ENCODE results near the gene SMURF1.
"Not testable (repeated sequence)": the region's sequence is repeated elsewhere in the genome, so short reads cannot be mapped to it uniquely, and the experiment has no call there.

The SMURF1 gene

DNA sequence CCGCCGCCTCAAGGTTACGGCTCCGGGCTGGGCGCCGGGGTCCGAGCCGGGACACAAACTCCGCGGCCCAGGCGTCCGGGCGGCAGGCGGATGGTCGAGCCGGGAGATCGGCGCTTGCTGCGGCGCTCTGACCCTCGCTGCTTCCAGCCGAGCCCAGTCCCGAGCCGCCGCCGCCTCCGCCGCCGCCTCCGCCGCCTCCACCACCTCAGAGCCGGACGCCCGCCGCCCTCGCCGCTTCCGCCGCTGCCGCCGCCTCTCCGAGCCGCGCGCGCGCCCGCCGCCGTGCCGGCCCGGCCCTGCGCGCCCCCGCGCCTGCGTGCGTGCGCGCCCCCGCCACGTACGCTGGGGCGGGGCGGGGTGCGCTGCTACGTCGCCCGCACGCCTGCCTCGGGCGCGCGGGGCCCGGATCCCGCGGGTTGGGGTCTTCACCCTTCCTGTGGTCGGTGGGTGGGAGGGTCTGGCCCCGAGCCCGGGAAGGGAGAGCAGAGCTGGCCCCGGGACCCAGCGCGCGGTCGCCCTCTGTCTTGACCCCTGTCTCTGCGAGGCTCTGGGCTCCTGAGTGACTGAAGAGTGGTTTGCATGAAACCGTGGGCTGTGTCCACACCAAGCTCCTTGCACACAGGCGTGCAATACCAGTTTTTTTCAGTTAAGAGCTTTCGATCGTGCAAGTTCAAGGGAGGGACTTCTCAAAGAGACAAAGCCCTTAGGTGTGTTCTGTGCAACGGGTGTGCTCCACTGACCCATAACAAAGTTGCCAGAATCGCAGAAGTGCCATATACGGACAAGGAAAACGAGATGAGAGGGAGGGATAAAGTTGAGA is at the start of gene SMURF1:
TSS of gene SMURF1 (minus strand) at position 256 of the 820 bp plus-strand sequence. CDS start 328 bp downstream, outside the sequence.
- DNase-seq, result peak; percentile 42

DNA sequence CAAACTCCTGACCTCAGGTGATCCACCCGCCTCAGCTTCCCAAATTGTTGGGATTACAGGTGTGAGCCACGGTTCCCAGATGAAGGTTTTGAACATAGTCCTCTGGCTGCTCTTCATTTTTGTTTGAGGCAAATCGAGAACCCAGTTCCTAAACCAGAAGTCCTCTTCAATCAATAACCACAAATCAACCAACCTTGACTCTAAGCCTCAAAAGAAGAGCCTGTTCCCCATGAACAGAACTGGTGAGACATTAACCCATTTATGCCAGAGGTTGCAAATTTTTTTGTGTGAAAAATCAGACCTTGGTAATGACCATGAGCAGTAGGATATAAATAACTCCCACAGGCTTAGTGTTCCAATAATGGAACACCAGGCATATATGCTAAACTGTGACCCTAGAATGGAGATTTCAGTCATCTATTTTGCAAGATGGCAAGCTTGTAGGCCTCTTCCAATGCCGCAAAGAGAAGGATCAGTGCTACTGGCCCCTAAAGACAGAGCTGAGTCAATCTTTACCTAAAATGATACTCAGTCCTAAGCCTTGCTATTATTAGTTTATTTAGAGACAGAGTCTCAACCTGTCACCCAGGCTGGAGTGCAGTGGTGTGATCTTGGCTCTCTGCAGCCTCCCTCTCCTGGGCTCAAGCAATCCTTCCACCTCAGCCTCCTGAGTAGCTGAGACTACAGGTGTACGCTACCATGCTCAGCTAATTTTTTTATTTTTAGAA is 48.1 kb upstream of the SMURF1 start:
- no peak for DNase-seq

DNA sequence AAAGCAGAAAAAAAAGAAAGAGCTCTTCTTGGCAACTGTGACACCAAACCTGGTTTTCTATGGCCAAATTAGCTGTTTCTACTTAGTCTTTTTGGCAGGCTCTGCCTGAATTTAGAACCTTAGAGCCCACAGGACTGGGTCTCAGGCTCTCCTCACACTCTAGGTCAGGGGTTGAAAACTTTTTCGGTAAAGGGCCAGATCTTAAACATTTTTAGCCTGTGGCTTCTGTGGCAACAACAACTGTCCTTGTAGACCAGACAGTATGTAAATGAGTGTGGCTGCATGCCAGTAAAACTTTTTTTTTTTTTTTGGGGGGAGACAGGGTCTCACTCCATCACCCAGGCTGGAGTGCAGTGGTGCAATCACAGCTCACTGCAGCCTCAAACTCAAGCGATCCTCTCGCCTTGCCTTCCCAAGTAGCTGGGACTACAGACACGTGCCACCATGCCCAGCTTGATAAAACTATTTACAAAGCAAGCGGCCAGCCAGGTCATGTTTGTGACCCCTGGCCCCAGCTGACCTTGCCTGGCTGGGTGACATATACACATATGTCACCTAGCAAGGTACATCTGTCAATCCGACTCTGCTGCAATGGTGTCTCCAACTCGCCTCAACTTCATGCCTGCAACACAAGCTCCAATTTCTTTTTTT is 46.6 kb upstream of the SMURF1 start:
- DNase-seq, result no peak

DNA sequence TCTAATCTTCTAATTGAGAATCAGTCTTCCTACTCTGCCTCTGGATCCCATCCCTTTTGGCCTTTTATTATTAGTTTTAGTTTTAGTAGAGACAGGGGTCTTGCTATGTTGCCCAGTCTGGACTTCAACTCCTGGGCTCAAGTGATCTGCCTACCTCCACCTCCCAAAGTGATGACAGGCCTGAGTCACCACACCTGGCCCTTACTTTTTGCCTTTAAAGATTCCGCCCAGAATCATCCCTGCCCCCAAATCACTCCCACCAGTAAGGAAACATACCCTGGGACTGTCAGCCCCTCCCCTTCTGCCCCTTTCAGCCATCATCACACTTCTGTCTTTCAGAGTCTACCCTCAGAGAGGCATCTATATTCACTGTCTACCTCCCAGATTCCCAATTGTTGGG is 45.3 kb upstream of the SMURF1 start:
- no peak for DNase-seq

DNA sequence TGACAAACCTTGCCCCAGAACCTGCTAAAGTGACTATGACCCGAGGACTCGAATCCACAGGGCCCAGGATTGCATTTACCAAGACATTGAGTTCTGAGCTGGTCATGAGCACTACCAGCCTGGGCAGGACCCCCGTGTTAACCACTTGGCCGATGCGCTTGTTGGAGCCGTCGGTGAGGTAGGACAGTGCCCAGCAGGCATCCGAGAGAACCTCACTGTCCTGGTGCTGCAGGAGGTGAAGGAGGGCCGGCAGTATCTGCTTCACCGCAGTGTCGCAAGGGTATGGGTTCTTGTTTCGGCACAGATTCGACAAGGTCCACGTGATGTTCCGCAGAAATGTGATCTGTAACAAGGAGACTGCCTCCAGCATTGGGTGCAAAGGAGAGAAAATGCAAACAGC is 44.3 kb upstream of the SMURF1 start:
- DNase-seq, result no peak

DNA sequence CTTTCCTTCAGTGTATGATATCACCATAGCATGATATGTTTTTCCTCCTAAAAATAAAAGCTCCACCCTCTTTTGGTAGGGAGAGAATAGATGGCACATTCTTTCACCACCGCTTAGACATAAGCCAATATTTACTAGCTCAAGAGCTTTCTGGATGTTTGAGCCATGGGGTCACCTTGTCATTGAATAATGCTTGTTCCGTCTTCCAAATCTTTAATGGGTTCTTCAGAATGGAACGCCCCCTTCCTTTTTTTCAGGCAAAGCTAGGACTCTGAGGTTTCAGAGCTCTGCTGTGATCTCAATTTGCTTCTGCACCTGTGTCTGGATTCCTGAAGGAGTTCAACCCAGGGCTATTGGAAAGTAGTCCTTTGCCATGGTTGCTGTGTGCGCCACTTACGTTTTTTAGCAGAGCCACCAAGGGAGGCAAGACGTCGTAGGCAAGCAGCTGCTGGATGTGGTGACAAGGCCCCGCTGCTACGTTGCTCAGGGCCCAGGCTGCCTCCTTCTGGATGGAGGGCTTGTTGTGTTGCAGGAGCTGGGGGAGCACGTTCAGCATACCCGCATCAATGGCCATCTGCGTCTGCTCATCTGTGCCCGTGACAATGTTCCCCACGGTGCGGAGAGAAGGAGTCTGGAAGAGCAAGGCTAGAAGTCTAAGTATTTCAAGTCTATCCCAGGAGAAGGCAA is 40.8 kb upstream of the SMURF1 start:
- DNase-seq, result no peak

DNA sequence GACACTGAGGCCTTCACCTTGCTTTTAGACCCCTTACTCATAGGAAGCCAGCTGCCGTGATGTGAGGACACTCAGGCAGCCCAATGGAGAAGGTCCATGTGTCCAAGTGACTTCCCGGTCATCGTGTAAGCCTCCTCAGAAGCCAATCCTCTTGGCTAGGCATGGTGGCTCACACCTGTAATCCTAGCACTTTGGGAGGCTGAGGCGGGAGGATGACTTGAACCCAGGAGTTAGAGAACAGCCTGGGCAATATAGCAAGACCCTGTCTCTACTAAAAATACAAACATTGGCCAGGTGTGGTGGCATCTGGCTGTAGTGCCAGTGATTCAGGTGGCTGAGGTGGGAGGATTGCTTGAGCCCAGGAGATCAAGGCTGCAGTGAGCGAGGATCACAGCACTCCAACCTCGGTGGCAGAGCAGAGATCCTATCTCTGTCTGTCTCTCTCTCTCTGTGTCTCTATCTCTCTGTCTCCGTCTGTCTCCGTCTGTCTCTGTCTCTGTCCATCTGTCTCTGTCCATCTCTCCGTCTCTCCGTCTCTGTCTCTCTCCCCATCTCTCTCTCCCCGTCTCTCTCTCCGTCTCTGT is 36.3 kb upstream of the SMURF1 start:
- DNase-seq, result no peak

DNA sequence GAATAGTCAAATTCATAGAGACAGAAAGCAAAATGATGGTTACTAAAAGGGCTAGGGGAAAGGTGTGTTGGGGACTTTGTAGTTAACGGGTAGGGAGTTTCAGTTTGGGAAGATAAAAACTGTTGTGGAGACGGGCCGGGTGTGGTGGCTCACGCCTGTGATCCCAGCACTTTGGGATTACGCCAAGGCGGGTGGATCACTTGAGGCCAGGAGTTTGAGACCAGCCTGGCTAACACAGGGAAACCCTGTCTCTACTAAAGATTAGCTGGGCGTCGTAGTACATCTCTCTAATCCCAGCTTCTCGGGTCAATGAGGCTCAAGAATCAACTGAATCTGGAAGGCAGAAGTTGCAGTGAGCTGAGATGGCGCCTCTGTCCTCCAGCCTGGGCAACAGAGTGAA is 33.3 kb upstream of the SMURF1 start:
- DNase-seq, result no peak

DNA sequence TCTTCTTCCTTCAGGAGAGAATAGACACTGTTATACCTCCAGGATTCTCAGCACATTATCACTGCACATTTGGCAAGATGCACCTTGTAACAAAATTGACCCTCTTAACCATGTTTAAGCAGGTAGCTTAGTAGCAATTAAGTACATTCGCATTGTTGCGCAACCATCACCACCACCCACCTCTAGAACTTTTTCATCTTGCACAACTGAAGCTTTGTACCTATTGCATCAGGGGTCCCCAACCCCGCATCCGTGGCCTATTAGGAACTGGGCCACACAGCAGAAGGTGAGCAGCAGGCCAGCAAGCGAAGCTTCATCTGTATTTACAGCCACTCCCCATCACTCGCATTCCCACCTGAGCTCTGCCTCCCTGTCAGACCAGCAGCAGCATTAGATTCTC is 29.9 kb upstream of the SMURF1 start:
- no peak for DNase-seq

DNA sequence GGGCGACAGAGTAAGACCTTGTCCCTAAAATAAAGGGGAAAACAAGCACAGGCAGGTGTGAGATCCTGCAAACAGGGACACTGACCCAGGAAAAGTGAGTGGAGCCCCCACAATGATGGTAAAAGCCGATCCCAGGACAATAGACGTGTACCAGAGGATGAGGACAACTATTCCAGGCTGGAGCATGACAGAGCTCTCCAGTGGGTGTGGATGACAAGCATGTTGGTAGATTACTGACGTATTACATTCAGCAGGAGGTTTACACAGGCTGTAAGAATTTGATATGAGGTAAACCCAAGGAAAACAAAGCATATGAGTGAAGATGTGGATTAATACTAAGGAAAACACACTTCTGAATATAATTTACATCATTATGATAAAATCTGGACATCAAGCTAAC is 27.8 kb upstream of the SMURF1 start:
- DNase-seq, result no peak

DNA sequence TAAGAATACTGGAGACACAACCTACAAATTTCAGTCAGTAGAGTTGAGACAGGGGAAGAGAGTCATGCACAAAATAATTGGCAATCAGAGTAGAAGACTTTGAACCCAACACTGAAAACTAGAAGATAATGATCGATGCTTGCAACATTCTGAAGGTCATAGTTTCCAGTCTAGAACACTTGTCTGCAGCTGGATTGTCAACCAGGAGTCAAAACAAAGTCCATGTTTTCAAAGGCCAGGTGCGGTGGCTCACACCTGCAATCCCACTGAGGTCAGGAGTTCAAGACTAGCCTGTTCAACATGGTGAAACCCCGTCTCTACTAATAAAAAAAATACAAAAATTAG is 26.8 kb upstream of the SMURF1 start:
- DNase-seq, result no peak

DNA sequence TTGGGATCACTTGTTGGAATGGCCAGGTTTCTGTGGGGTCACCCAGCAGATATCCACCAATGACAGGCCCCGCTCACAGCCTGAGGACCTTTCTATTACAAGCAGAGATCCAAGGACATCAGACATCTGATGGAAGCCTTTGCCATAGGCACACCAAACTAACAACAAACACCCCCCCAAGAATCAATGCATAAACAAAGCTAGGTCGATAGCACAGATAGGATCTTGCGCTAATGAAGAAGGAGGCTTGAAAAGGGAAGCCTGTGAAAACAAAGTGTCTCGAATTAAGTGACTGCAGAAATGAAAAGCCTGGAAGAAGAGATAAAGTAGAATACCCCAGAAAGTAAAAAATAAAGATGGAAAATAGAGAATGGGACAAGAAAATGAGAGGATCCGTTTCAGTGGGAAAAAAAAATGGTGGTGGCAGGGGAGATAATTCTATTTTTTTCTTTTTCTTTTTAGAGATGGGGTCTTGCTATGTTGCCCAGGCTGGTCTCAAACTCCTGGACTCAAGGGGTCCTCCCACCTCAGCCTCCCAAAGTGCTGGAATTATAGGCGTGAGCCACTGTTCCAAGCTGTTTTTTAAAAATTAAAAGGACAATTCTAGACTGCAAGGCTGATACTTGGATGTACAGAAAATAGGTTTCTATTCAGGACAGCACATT is 26.3 kb upstream of the SMURF1 start:
- DNase-seq, result no peak

DNA sequence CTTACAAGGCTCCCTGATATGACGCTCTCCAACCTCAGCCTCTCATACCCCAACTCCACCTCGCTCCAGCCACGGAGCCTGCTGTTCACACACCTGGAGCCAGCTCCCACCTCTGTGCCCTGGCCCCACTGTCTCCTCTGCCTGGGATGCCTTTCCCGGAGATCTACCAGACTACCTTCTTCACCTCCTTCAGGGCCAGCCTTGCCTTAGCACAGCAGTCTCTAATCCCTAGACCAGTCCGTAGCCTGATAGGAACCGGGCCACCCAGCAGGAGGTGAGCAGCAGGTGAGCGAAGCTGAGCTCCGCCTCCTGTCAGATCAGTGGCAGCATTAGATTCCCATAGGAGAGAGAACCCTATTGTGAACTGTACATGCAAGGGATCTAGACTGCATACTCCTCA is 23.2 kb upstream of the SMURF1 start:
- DNase-seq, result no peak

DNA sequence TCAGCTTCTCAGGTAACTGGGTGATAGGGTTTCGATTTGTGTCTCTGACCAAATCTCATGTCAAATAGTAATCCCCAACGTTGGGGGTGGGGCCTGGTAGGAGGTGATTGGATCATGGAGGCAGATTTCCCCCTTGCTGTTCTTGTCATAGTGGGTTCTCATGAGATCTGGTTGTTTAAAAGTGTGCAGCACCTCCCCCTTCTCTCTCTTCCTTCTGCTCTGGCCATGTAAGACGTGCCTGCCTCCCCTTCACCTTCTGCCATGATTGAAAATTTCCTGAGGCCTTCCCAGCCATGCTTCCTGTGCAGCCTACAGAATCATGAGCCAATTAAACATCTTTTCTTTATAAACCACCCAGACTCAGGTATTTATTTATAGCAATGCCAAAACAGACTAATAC is 21.9 kb upstream of the SMURF1 start:
- DNase-seq, result no peak

DNA sequence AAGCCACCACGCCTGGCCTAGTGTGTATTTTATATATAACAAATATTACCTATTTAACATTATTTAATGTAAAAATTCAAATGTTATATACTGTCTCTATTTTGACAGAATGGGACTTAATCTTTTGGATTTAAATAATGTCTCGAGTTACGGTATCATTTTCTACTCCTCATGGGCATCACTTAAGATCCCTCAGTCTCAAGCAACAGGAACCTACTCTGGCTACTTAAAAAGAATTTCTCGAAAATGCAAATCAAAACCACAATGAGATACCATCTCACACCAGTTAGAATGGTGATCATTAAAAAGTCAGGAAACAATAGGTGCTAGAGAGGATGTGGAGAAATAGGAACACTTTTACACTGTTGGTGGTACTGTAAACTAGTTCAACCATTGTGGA is 19.8 kb upstream of the SMURF1 start:
- not testable (repeated sequence) for DNase-seq

DNA sequence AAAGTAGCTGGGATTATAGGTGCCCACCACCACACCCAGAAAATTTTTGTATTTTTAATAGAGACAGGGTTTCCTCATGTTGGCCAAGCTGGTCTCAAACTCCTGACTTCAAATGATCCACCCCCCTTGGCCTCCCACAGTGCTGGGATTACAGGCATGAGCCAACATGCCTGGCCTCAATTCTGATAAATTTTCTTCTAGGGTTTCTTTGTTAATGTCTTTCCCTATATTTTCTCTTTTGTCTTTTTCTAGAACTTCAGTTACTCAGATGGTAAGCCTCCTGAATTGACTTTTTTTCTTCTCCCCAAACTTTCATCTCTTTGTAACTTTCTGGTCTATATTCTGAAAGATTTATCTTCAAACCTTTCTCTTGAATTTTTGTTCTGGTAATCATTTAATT is 12.7 kb upstream of the SMURF1 start:
- no peak for DNase-seq

DNA sequence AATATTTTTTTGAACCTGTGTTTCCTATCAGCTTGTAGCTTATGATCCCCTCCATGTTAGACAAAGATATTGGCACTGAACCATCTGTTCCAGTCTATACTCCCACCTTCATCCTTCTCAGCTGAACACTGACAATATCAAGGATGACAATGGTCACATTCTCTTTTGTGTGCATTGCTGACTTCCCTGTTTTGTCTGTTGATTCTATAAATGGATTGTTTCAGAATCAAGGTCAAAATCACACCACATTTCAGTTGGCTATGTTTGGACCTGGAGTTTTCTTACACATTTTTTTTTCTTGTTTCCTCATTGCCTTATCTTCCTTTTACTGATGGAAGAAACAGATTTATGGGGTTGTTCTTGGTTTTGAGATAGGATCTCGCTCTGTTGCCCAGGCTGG is 11.3 kb upstream of the SMURF1 start:
- DNase-seq, result no peak

DNA sequence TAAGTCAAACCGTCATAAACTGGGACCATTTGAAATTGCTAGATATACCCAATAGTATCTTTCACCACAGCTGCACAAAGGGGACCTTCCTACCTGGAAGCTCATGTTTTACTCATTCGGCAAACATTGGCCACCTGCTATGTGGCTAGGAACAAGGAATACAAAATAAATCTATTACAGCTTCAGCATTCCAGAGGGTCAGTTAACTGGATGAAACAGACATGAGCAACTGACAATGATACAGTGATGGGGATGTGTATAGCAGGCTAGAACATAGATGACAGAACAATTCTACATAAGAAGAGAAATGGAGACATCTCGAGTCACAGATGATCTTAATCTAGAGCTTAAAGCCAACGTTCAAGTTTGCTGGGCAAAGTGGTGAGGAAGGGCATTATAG is 3.1 kb upstream of the SMURF1 start:
- DNase-seq, result no peak

DNA sequence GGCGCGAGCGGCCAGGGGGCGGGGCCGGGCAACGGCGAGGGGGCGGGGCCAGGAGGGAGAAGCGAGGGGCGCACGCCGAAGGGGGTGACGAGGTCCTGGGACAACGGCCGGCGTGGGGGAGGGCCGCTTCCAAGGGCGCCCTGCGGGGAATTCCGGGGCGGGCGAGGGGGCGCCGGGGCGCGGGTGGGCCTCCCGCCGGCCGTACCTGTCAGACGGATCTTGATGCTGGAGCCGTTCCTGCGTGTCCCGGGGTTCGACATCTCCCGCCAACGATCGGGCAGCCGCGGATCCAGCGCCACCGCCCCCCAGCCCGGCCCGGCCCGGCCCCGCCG is 421 bp downstream of the SMURF1 start:
- no peak for DNase-seq

DNA sequence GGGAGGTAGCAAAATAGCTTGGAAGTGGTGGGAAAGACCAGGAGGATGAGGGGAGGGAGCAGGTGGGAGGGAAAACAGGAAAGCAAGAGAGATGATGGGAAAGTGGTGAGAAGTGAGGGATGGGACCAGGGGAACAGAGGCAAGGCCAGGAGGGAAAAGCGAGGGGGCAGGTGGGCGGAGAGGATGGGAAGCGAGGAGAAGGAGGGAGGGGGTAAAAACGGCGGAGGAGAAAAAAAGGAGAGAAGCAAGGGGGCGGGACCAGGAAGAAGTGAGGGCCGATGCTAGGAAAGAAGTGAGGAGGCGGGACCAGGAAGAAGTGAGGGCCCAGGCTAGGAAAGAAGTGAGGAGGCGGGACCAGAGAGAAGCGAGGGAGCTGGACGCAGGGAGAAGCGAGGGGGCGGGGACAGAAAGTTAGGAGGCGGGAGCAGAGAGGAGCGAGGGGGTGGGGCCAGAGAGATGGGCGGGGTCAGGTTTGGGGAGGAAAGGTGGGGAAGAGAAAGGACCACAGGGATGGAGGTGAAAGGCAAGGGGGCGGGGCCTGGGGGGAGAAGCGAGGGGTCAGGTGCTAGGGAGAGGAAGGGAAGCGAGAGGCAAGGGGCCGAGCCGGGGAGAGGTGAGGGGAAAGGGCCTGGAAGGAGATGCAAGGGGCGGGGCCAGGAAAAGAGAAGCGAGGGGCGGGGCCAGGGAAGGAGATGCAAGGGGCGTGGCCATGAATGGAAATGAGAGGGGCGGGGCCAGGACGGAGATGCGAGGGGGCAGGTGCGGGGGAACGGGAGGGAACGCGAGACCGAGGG is 984 bp downstream of the SMURF1 start:
- DNase-seq, result peak; percentile 93

DNA sequence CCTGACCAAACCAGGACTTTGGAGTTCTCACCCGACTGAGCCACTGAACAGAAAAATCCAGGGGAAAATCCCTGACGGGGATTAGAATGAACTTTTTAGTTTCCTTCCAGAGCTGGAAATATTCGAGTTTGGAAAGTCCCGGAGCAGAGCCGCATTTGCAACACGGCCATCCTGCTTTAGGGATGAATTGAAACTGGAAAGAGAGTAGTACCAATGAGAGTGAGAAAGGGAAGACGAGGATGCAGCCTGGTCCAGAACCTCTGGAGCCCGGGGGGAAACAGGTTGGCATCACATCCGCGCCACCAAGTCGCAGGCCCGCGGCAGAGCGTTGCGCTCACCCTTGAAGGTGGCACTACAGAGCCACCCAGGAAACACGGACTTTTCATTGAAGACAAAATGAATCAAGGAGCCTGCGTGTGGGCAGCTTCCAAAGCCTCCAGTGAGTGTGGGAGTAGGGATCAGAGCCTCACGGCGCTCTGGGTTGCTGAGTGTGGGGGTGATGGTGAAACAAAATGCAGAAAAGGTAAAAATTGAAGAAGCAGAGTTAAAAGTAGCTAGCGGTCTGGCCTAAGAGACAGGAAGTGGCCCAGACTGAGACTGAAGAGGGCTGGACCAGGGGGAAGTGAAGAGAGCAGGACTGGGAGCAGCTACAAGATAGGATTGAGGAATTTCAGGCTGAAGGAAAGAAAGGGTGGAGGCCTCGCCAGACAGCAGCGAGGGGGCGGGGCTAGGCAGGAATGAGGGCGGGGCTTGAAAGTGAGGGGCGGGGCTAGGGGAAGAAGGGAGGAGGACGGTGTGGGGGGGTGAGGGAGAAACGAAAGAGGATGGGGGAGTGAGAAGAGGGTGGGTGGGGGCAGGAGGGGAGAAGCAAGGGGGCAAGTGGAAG is 1.8 kb downstream of the SMURF1 start:
- DNase-seq, result peak; percentile 14
